ENCODE data around the gene CFHR1.
"Not testable (repeated sequence)": the region's sequence is repeated elsewhere in the genome, so short reads cannot be mapped to it uniquely, and the experiment has no call there.

Gene CFHR1

DNA sequence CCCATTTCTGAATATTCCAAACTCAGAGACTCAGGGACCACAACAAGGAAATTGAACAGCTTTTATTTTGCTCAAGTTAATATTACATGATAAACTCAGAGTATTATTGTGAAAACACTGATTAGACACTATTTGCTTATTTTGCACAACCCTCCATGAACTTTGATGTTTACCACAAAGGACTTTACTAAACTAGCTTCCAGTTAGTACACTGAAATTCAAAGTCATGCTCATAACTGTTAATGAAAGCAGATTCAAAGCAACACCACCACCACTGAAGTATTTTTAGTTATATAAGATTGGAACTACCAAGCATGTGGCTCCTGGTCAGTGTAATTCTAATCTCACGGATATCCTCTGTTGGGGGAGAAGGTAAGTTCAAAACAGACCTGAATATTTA is at the start of gene CFHR1:
CFHR1 (plus strand) TSS at position 201 of the 400 bp plus-strand sequence; CDS start at position 315, 114 bp downstream.
- DNase-seq (ENCODE audit: low read depth in 1 of 2, low spot score in 1 of 2), result not testable (repeated sequence)

- not testable (repeated sequence) for DNase-seq (ENCODE audit: low read depth in 1 of 2, low spot score in 1 of 2)
These were observed 49.7 kb upstream of the CFHR1 start for GRCh38 chr1:196769823-196770222.

DNA sequence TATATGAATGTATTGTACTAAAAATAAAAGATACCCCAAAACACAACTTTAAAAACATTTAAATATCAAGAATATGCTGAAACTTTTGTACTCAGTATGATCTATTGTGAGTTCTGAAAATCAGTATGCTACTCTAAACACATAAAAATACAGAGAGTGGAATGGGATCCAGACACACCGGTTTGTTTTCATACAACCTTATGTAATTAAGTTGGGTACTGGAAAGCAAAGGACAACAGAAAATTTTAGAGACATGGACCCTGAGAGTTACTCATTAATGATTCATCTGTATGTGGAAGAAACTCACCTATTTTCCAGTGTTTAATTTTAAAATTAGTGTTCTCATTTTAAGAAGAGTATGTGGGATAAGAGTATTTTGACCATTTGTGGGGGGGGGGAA is 45.8 kb upstream of the CFHR1 start:
- no peak for DNase-seq (ENCODE audit: low read depth in 1 of 2, low spot score in 1 of 2)

DNA sequence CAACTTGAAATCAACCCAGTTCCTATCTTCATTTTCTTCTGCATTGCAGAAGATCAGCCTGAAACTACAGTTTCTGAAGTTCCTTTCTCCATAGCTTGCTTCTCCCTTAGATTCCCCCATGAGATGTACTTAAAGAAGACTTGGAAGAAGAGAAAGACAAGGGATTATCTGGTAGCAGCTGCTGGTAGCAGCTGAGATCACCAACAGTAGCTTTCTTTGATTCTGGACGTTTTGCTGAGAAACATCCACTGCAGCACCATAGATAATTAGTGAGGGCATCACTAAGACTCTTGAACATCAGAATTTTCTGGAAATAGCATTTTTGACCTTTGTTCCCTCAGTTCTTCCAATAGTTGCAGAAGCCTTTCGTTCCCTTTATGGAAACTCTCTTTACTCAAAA is 45.4 kb upstream of the CFHR1 start:
- DNase-seq (ENCODE audit: low read depth in 1 of 2, low spot score in 1 of 2), result no peak

GRCh38 chr1:196774603-196775002 is 44.9 kb upstream of the CFHR1 start, which contains the start of gene CFHR3:
Gene CFHR3, plus strand, starts transcription at chr1:196774840. Its CDS starts 47 bp downstream, at chr1:196774887.
- DNase-seq (ENCODE audit: low read depth in 1 of 2, low spot score in 1 of 2), result no peak

- DNase-seq (ENCODE audit: low read depth in 1 of 2, low spot score in 1 of 2), result no peak
These were observed 41.9 kb upstream of the CFHR1 start for GRCh38 chr1:196777603-196778002.

DNA sequence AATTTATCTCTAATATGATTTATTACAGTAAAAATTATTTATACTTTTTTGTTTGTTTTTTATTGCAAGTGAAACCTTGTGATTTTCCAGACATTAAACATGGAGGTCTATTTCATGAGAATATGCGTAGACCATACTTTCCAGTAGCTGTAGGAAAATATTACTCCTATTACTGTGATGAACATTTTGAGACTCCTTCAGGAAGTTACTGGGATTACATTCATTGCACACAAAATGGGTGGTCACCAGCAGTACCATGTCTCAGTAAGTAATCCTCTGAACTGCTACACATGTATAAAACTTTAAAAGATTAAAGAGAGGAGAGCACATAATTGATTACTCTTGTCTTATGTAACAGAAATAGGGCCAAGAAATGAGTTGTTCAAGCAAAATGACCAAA is 40.4 kb upstream of the CFHR1 start:
- DNase-seq (ENCODE audit: low read depth in 1 of 2, low spot score in 1 of 2), result no peak

- not testable (repeated sequence) for DNase-seq (ENCODE audit: low read depth in 1 of 2, low spot score in 1 of 2)
These were observed 28.3 kb upstream of the CFHR1 start for GRCh38 chr1:196791252-196791651.

DNA sequence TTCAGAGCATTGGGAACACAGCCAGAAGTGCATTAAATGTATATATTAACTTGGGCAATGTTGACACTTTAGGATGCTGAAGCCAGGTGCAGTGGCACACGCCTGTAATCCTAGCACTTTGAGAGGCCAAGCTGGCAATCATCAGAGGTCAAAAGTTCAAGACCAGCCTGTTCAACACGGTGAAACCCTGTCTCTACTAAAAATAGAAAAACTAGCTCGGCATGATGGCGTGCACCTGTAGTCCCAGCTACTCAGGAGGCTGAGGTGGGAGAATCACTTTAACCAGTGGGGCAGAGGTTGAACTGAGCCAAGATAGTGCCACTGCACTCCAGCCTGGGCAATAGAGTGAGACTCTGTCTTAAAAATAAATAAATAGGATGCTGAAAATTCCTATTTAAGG is 25.4 kb upstream of the CFHR1 start:
- DNase-seq (ENCODE audit: low read depth in 1 of 2, low spot score in 1 of 2), result not testable (repeated sequence)

- no peak for DNase-seq (ENCODE audit: low read depth in 1 of 2, low spot score in 1 of 2)
These were observed 21.6 kb upstream of the CFHR1 start for GRCh38 chr1:196797891-196798290.

DNA sequence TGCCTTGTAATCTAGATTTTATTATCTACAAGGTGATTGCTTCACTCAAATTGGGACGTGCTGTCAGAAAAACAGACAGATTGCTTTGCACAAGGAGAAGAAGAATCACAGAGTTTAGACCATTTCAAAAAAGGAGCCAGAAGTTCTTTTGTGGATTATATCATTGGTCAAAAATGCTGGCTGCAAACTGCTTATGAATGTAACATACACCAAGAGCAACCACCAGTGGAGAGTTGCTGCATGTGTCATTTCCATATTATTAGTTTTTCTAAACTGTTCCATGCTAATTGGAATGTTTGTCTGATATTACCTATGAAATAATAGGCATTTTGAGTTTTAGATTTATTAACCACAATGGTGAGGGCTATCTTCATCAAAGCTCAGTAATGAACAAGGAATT is 17.6 kb upstream of the CFHR1 start:
- DNase-seq (ENCODE audit: low read depth in 1 of 2, low spot score in 1 of 2), result not testable (repeated sequence)

GRCh38 chr1:196808529-196809235 is 10.8 kb upstream of the CFHR1 start:
- no peak for DNase-seq (ENCODE audit: low read depth in 1 of 2, low spot score in 1 of 2)

- not testable (repeated sequence) for DNase-seq (ENCODE audit: low read depth in 1 of 2, low spot score in 1 of 2)
These were observed 2.1 kb upstream of the CFHR1 start for GRCh38 chr1:196817442-196817841.

DNA sequence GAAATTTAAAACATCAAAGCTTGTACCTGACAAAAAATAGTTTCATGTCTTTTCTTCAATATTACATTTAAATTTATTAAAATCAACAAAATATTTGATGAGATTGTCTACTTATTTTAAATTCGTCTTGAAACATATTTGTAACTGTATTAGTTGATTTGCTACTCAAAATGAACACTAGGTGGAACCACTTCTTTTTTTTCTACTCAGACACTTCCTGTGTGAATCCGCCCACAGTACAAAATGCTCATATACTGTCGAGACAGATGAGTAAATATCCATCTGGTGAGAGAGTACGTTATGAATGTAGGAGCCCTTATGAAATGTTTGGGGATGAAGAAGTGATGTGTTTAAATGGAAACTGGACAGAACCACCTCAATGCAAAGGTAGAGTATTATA is 8.3 kb downstream of the CFHR1 start:
- not testable (repeated sequence) for DNase-seq (ENCODE audit: low read depth in 1 of 2, low spot score in 1 of 2)

GRCh38 chr1:196849613-196850492 is 30.3 kb downstream of the CFHR1 start:
- not testable (repeated sequence) for DNase-seq (ENCODE audit: low read depth in 1 of 2, low spot score in 1 of 2)

- DNase-seq (ENCODE audit: low read depth in 1 of 2, low spot score in 1 of 2), result no peak
These were observed 36.5 kb downstream of the CFHR1 start for GRCh38 chr1:196856053-196856452.

DNA sequence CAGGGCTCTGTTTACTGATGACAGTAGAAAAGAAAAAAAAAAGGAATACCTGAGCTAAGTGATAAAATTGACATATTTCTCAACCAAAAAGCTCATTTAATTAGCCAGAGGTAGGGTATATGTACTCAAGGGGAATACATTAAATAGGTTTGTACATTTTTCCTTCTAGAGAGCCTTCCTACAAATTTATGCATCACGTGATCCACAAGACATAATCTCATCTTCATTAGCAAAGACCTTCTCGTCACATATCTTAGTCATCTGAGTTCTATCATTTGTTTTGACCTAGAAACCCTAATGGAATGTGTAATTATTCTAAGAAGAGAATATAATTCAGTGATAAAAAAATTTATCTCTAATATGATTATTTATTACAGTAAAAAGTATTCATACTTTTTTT is 37.7 kb downstream of the CFHR1 start:
- DNase-seq (ENCODE audit: low read depth in 1 of 2, low spot score in 1 of 2), result no peak

- no peak for DNase-seq (ENCODE audit: low read depth in 1 of 2, low spot score in 1 of 2)
These were observed 39.3 kb downstream of the CFHR1 start for GRCh38 chr1:196858811-196859210.

DNA sequence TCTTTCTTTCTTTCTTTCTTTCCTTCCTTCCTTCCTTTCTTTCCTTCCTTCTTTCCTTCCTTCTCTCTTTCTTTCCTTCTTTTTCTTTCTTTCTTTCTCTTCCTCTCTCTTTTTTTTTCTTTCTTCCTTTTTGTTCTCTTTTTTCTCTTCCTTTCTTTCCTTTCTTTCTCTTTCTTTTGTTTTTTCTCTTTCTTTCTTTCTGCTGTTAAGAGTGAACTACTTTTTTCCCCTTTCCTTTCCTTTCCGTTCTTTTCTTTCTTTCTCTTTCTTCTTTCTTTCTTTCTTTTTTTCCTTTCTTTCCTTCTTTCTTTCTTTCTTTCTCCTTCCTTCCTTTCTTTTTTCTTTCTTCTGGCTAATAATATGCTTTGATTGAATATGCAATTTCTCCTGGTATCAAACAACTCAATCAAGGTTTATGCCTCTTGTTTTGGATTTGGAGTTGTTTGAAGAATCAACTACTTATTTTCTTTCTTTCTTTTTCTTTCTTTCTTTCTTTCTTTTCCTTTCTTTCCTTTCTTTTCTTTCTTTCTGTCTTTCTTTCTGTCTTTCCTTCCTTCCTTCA is 40.9 kb downstream of the CFHR1 start:
- no peak for DNase-seq (ENCODE audit: low read depth in 1 of 2, low spot score in 1 of 2)

GRCh38 chr1:196861429-196861828 is 41.9 kb downstream of the CFHR1 start:
- DNase-seq (ENCODE audit: low read depth in 1 of 2, low spot score in 1 of 2), result no peak

GRCh38 chr1:196866974-196867373 is 47.4 kb downstream of the CFHR1 start:
- no peak for DNase-seq (ENCODE audit: low read depth in 1 of 2, low spot score in 1 of 2)

DNA sequence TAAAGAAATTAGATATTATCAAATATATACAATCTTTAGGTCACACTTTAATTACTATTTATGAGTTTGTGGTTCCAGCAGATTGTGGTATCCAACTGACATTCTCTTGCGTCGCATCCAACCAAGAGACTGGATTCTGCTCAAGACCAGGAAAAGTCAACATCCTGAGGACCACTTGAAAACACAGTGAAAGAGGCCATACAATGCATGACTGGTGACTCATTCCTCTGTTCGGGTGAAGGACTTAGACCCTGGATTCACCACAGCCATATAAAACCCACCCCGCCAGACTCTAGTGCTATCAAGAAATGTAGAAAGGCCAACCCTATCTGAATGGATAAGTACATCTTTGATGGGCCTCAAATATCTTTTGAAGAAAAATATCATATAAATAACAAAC is 53.9 kb downstream of the CFHR1 start:
- DNase-seq (ENCODE audit: low read depth in 1 of 2, low spot score in 1 of 2), result no peak

Data from activated T-helper 1 cell treated with anti-CD3 and anti-CD28 coated beads, Interleukin-2, amount 50 U/mL, for 16 hours (primary cell).